Measurements from ENCODE around the gene SH3D19.

DNA sequence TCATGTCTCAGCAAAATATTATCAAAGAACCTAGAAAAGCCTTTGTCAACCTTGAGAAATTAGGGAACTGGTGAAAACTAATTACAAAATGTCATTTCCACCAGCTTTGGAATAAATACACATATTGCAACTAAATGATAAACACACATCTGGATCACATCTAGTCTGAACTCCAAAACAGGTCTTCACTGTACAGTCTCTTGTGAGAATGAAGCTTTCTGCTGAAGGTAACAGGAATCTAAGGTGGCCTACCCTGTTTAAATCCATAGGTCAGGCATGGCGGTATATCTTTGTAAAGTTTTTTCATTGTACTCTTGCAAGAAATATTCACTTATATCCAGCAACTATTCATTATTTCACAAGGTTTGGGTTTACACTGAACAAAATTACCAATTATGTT is 1.7 kb downstream of the SH3D19 start:
- no peak for TF ChIP-seq POLR2A (IDR thresholded peaks at IDR 0.05)
- TF ChIP-seq, protein P1, sequence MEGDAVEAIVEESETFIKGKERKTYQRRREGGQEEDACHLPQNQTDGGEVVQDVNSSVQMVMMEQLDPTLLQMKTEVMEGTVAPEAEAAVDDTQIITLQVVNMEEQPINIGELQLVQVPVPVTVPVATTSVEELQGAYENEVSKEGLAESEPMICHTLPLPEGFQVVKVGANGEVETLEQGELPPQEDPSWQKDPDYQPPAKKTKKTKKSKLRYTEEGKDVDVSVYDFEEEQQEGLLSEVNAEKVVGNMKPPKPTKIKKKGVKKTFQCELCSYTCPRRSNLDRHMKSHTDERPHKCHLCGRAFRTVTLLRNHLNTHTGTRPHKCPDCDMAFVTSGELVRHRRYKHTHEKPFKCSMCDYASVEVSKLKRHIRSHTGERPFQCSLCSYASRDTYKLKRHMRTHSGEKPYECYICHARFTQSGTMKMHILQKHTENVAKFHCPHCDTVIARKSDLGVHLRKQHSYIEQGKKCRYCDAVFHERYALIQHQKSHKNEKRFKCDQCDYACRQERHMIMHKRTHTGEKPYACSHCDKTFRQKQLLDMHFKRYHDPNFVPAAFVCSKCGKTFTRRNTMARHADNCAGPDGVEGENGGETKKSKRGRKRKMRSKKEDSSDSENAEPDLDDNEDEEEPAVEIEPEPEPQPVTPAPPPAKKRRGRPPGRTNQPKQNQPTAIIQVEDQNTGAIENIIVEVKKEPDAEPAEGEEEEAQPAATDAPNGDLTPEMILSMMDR (IDR thresholded peaks at IDR 0.05): no peak
- no peak for TF ChIP-seq POLR2AphosphoS5 (IDR thresholded peaks at IDR 0.05)
- TF ChIP-seq EP300 (IDR thresholded peaks at IDR 0.05): no peak
